Measurements from ENCODE around the gene EPHB3.

The EPHB3 gene

GRCh38 chr3:184561061-184561912, at the start of gene EPHB3:
TSS of gene EPHB3 (plus strand) at chr3:184561785. CDS start at chr3:184562236, 451 bp downstream.
- DNase-seq (ENCODE audit: low read depth): peak; percentile 81

- no peak for DNase-seq (ENCODE audit: low read depth)
These were observed 49.0 kb upstream of the EPHB3 start for GRCh38 chr3:184512621-184513020.

- peak; percentile 65 for DNase-seq (ENCODE audit: low read depth)
These were observed 48.1 kb upstream of the EPHB3 start for GRCh38 chr3:184513276-184514170.

DNA sequence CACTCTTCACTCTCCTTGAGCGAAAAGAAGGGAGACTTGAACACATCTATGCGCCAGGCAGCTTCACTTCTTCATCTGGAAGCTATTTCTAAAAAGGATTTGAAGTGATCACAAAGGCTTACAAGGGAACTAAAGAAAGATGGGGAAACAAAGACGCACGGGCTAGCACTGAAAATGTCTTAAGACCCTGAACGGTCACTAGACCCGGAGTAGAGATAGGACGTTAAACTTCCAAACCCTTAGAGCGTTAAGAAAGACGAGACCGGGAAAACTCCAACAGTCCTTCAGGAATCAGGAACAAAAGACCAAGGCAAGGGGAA, 47.5 kb upstream of the EPHB3 start:
- no peak for DNase-seq (ENCODE audit: low read depth)

- DNase-seq (ENCODE audit: low read depth): no peak
These were observed 37.6 kb upstream of the EPHB3 start for GRCh38 chr3:184523825-184524615.

- no peak for DNase-seq (ENCODE audit: low read depth)
These were observed 36.6 kb upstream of the EPHB3 start for GRCh38 chr3:184524981-184525336.

- DNase-seq (ENCODE audit: low read depth): no peak
These were observed 36.1 kb upstream of the EPHB3 start for GRCh38 chr3:184525337-184526087.

DNA sequence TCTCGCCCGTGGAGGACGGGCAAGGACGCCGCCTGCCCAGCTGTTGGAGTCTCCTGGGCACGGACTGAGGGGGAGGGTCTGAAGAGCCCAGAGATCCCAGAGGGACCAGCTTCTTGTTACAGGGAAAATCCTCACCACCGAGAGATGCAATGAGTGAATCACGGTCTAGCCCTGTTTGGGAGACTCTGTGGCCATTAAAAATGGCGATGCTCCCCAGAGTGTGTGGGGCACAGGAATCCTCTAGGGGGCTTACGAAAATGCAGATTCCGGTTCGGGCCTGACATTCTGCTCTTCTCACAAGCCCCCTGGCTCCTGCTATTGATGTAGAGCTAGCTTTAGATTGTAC, 35.5 kb upstream of the EPHB3 start:
- DNase-seq (ENCODE audit: low read depth): no peak

GRCh38 chr3:184531626-184532280, 29.8 kb upstream of the EPHB3 start:
- no peak for DNase-seq (ENCODE audit: low read depth)

- DNase-seq (ENCODE audit: low read depth): no peak
These were observed 28.4 kb upstream of the EPHB3 start for GRCh38 chr3:184532940-184533732.

GRCh38 chr3:184537885-184538665, 23.5 kb upstream of the EPHB3 start:
- DNase-seq (ENCODE audit: low read depth): no peak

- DNase-seq (ENCODE audit: low read depth): no peak
These were observed 22.7 kb upstream of the EPHB3 start for GRCh38 chr3:184538666-184539431.

GRCh38 chr3:184539801-184540435, 21.7 kb upstream of the EPHB3 start:
- no peak for DNase-seq (ENCODE audit: low read depth)

GRCh38 chr3:184540777-184541681, 20.6 kb upstream of the EPHB3 start:
- peak; percentile 52 for DNase-seq (ENCODE audit: low read depth)

- no peak for DNase-seq (ENCODE audit: low read depth)
These were observed 19.6 kb upstream of the EPHB3 start for GRCh38 chr3:184541886-184542562.

DNA sequence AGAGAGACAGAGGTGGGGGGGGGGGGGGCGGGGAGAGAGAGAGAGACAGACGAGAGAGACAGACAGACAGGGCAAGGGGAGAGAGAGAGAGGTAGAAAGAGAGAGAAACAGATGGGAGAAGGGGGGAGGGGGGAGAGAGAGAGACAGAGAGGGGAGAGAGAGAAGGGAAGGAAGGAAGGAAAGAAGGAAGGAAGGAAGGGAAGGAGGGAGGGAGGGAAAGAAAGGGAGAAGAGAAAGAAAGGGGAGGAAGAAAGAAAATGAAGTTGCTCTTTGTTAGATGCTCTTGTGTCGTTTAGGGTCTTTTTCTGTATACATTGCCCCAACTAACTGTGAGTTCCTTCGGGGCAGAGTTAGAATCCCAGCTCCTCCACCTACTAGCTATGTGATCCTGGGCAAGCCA, 19.0 kb upstream of the EPHB3 start:
- no peak for DNase-seq (ENCODE audit: low read depth)

GRCh38 chr3:184543256-184543655, 18.3 kb upstream of the EPHB3 start:
- DNase-seq (ENCODE audit: low read depth): no peak

All from activated T-helper 9 cell treated with anti-CD3 and anti-CD28 coated beads, Interleukin-2, amount 50 U/mL, for 16 hours (primary cell).